HG02870 (cell line): ENCODE measurements around the gene KAT6B.

Experiments
- ATAC-seq: cut with Tn5 transposase; IDR thresholded peaks from one replicate; pipeline ENCODE4 v1.9.1; 2021; ENCODE audit warnings: mild to moderate bottlenecking, moderate library complexity; ENCODE audit not compliant: unreplicated experiment

KAT6B gene

DNA sequence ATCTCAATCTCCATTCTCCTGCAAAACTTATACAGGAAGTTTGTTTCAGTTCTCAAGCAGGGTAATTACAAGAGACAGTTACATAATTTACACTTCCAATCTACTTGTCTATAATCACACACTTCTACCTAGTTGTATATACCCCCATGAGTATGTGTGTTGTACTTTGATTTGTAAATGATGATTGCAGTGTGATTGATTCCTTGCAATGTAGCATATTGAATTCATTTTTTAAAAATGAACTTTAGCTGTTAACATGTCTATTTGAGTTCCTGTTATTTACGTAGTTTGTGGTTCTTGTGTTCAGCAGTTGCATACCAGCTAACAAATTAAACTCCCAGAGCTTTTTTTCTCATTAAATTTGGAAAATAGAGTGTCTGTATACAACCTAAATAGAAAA is 182.6 kb downstream of the KAT6B start:
- ATAC-seq, result no peak

DNA sequence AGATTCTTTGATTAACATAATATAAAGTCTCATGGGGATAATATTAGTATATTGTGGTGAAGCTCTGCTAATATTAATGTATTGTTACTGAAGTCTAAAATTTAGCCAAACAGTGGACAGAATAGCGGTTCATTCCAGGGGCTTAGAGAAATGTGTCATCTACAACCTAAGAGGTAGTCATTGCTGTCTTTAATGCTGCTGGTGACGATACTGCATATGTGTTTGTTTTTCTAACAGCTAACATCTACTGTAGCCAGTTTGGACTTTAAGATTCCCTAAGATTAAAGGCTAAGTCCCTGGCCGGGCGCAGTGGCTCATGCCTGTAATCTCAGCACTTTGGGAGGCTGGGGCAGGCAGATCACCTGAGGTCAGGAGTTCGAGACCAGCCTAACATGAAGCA is 183.0 kb downstream of the KAT6B start:
- ATAC-seq, result no peak

DNA sequence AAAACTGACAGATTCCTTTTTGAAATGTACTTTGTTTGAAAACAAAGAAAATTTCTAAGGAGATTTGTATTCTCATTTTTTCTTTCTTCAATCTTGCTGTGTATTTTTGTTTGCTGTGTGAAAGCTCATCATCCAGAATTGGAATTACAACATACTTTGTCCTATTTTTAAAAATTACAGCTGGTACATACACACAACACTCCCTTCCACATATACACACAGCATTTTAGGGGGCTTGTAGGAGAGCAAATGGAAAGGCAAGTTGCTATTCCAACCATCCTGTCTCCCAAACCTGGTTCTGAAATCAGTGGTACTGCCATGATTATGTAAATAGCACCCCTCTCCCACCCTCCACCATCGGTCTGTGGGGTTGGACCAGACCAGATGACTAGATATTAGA is 184.0 kb downstream of the KAT6B start:
- no peak for ATAC-seq

DNA sequence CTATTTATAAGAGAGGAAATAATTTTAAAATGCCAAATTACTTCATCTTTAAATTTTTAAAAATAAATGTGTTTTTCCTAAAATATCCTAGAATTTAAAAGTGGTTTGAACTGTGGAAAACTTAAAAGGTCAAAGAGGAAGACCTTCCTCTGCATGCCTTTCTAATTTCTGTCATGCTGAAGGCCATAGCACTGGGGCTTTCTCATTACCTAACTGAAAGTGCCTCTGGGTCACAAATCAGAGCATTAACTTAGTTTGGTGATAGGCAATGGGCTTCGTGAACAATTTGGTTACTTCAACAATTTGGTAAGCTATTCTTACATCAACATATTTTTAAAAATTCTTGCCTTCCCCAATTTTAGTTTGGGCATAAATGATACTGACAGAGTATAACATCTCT is 184.8 kb downstream of the KAT6B start:
- ATAC-seq, result no peak

DNA sequence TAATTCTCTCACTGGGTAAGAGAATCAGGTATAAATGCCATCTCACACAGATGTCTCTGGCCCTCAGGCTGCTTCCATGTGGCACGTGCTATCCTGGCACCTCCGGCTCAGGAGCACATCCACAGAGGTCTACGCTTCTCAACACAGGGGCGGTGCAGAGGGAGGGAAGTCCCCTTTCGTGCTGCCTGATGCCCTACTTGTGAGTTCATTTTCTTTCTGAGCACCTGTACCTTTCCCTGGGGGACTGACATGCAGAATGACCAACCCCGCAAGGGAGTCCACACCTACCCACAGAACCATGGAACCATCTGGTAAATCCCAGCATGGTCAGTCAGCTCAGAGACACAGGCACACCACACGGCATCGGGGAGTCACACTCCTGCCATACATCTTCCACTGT is 186.1 kb downstream of the KAT6B start:
- ATAC-seq, result no peak

DNA sequence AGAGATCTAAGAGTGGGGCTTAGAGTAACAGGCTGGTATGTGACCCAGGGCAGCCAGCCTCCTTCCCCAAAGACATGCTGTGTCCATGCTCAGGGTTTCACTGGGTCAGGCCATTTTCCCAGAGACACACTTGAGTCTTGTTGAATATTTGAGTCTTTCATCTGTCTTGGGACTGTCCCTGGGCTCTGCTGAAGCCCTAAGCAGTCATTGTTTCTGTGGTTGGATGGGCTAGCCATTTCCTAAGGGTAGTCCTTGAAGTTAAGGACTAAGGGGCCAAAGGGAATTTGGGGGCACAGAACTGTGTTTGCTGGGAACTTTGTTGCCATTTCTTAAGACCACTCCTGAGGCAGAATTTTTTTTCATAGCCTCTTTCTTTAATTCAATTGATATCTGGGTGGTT is 186.6 kb downstream of the KAT6B start:
- no peak for ATAC-seq

DNA sequence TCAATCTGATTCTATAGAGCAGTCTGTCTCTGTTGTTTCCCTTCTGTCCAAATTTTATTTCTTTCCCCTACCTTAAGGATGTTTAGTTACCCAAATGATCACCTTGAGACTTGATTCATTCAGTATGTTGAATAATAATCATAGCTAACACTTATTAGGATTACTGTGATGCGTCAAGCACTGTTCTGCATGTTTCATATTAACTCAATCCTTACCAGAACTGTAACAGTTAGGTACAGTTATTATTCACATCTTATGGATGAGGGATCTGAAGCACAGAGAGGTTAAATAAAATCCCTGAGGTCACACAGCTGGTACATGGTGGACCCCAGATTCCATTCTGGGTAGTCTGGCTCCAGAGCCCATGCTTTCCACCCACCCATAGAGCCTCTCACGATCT is 187.1 kb downstream of the KAT6B start:
- ATAC-seq, result no peak

DNA sequence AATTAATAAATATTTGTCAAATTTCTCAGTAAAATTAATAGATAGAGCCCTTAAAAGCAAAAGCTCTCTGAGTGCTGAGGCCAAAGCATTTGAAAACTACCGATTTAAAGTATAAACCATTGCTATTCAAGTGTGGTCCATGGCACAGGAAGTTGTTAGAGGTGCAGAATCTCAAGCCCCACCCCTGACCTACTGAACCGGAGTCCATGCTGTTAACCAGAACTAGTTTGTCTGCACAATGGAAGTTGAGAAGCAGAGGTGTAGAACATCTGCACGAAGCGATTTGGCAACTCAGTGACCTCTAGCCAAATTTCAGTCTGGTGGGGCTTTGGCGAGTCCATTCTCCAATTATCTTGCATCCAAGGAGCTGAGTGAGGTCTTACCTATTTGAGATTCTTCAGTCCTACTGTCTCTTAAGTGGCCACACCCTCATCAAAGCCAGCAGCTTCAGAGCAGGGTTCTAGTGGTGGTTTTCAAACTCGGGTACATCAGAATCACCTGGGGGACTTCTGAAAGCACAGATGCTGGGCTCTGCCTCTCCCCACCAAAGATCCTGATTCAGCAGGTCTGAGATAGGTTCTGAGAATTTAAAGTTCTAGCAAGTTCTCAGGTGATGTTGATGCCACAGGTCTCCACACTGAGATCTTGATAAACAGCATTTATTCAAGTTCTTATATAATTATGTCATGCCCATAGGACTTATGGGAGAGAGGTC is 188.3 kb downstream of the KAT6B start:
- no peak for ATAC-seq

DNA sequence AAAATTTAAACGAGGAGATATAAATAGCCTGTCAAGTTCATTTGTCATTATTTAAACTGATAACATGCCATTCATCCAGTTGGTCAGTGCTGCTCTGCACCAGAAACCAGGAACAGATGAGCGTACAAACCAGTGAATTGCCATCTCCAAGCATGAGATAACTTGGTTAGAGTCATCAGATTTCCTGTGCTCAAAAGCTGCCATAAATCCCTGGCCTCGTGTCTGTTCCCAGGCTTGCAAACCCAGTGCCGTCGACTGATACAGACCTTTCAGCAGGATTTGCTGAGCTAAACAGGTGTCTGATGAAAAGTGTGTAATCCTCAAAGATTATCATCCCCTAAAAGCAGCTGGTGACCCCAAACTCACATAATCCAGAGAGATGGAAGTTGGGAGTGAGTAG is 189.0 kb downstream of the KAT6B start:
- ATAC-seq, result no peak

DNA sequence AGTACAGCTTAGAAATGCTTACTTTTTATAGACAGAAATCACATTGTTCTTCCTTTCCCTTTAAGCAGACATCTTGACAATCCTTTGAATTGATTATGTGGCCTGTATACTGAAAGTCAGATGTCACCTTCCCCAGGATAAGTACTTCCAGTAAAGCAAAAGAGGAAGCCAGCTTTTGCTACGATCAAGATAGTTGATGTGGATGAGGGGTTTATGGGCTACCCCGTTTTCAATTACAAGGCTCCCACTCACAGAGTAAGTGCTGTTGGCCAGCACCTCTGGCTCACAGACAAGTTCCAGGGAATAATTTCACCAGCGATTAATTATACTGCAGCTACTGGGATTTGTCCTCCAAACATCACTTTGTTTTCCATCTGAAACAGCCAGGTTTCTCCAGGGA is 189.9 kb downstream of the KAT6B start:
- no peak for ATAC-seq

DNA sequence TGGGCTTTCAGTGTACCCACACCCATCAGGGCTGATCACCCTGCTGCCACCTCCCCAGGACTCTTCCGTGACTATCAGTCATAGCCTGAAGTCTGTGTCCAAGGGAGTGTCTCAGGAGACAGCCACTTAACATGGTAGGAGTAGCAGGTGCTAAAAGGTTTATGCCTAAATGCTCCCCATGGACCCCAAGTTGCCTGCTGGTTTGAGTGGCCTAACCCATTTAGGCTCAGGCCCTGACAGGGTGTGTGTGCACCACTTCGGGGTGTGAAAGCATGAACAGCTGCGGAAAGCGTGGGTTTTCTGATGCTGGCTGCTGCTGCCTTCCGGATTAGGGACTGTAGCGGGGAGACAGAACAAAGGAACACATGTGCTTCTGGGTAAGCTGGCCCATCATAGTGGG is 191.9 kb downstream of the KAT6B start:
- ATAC-seq, result no peak

DNA sequence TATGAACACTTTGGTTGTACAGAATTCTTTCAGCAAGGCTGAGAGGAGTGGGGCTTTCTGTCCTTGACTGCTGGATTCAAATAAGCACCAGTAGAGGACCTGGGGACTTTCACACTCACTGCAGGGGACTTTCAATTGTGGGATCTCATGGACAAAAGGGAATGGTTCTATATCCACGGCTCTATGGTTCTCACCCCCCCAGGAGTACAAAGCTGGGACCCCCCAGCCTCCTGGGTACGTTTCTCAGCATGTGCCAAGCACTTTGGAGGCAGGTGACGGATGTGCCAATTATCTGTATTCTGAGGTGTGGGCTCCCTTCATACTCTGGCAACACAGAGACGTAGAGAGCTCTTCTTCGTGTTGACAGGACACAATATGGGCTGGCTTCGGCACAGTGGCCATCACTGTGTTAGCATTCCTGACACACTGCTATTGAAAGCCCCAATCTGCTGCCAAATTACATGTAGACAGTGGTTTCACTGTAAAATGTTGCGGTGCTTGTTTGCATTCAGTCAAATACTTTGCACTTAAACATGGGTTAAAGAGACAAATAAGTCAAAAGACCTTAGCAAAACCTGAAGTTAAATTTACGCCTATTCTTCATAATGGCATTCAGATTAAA is 192.4 kb downstream of the KAT6B start:
- ATAC-seq, result no peak

DNA sequence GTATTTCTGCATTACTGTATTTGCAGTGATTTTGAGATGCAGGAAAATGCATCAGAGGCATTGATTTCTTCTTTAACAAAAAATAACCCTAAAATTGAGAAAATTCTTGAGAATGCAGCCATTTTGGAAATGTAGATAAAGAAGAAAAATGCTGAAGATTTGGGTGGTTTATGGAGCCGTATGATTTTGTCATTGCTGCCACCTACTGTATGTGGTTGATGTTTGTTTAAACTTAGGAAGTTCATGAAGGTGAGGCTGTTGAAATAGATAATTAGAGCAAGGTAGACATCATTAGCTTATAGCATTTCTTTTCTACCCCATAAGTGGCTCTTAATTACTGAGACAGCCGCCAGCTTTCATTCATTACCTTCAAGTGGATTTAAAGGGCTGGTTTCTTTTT is 193.0 kb downstream of the KAT6B start:
- ATAC-seq, result no peak

DNA sequence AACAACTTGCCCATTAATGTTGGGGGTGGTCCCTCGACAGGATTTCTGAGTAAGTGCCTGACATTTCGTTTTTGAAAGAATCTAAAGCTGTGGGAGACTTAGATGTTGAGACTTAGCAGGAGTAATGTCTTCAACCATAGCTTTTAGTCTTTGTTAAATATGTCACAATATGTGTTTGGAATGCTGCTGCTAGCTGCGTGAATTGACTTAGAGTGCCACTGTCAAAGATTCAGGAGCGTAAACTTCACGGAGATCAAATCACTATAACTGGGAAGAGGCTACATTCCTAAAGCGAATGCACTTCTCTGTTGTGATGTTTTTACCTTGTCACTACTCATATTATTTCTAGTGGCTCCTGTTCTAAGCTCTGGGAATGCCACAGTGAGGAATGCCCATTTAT is 193.8 kb downstream of the KAT6B start:
- no peak for ATAC-seq

DNA sequence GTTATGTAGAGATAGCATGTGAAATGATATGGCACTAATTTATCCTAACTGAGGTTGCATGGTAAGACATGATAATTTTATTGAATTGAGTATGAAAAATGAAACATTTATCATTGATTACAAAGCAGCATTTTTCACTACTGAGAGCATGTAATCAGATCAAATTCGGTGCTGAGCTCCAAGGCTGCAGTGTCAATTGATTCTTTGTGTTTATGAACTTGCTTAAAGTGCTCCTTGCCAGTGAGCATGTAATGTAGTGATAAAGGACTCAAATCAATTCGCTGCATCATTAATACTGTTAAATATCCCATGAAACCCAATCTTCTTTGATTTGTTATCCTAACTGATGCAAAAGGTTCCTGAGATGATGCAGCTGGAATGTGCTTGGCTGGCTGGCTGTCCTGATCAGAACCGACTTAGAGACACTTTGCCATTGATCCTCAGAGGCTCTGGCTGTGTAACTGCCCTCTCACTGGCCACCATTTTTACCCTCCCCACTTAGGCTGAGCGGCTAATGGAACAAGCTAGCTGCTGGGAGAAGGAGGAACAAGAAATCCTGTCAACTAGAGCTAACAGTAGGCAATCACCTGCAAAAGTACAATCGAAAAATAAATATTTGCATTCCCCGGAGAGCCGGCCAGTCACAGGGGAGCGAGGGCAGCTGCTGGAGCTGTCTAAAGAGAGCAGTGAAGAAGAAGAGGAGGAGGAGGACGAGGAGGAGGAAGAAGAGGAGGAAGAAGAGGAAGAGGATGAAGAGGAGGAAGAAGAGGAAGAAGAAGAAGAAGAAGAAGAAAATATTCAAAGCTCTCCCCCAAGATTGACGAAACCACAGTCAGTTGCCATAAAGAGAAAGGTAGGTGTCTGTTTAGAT is 195.2 kb downstream of the KAT6B start:
- ATAC-seq, result no peak

DNA sequence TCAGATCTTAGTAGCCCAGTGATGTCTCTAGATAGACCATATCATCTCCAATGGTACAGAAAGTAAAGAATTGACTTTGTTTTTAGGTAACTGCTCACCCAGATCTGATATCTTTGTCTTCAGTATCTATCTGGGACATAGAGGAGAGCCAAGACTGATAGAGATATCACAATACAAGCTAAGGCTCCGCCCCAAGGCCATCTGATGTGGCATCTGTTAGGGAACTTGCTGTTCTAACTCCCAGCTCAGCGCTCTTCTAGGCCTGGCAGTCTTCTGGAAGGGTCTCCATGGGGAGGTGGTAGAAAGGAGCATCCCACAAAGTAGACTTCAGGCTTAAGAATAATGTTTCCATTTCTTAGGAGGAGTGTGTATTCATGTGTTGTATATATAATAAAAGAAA is 196.7 kb downstream of the KAT6B start:
- ATAC-seq, result no peak

DNA sequence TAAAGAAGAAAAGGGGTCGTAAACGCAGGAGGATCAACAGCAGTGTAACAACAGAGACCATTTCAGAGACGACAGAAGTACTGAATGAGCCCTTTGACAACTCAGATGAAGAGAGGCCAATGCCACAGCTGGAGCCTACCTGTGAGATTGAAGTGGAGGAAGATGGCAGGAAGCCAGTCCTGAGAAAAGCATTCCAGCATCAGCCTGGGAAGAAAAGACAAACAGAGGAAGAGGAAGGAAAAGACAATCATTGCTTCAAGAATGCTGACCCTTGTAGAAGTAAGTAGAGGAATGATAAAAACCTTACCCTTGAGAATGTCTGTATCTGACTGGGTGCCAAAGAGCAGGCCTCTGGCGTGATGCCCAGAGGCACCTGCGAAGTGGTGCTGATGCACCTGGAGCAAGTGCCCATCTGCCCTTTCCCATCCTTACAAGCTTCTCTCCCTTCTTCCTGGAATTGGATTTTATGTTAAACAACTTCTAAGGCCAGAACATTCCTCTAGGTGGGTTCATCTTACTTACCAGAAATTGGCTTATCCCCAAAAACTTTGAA is 198.6 kb downstream of the KAT6B start:
- no peak for ATAC-seq

DNA sequence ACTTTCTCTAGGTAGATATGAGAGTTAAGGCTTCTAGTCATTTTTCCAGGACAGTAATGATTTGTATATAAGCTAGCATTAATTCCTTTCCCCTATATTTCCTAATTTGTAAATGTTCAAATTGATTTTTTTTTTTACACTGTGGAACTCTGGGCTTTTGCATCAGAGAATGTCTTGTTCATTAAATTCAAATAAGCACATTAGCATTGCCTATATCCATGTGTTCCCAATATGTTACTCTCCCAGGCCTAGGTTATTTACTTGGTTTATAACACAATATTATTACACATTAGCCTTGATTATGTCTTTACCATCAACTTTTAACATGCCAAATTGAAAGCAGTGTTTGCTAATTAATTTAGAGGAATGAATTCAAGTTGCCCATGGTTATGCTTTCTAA is 201.6 kb downstream of the KAT6B start:
- no peak for ATAC-seq

DNA sequence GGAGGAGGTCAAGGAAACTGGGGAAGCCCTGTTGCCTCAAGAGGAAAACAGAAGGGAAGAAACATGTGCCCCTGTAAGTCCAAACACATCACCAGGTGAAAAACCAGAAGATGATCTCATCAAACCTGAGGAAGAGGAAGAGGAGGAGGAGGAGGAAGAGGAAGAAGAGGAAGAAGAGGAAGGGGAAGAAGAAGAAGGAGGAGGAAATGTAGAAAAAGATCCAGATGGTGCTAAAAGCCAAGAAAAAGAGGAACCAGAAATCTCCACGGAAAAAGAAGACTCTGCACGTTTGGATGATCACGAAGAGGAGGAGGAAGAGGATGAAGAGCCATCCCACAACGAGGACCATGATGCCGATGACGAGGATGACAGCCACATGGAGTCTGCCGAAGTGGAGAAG is 202.3 kb downstream of the KAT6B start:
- ATAC-seq, result no peak

DNA sequence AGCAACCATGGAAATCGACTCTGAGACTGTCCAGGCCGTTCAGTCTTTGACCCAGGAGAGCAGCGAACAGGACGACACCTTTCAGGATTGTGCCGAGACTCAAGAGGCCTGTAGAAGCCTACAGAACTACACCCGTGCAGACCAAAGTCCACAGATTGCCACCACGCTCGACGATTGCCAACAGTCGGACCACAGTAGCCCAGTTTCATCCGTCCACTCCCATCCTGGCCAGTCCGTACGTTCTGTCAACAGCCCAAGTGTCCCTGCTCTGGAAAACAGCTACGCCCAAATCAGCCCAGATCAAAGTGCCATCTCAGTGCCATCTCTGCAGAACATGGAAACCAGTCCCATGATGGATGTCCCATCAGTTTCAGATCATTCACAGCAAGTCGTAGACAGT is 203.0 kb downstream of the KAT6B start:
- ATAC-seq, result no peak

DNA sequence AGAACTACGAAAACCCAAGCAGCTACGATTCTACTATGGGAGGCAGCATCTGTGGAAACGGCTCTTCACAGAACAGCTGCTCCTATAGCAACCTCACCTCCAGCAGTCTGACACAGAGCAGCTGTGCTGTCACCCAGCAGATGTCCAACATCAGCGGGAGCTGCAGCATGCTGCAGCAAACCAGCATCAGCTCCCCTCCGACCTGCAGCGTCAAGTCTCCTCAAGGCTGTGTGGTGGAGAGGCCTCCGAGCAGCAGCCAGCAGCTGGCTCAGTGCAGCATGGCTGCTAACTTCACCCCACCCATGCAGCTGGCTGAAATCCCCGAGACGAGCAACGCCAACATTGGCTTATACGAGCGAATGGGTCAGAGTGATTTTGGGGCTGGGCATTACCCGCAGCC is 203.5 kb downstream of the KAT6B start:
- ATAC-seq, result no peak

DNA sequence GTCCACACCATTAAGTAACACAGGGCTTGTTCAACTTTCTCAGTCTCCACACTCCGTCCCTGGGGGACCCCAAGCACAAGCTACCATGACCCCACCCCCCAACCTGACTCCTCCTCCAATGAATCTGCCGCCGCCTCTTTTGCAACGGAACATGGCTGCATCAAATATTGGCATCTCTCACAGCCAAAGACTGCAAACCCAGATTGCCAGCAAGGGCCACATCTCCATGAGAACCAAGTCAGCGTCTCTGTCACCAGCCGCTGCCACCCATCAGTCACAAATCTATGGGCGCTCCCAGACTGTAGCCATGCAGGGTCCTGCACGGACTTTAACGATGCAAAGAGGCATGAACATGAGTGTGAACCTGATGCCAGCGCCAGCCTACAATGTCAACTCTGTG is 204.0 kb downstream of the KAT6B start:
- ATAC-seq, result no peak
